GM21717 (cell line): ENCODE results near the gene ME1.
"Not testable (repeated sequence)": the region's sequence is repeated elsewhere in the genome, so short reads cannot be mapped to it uniquely, and the experiment has no call there.

ENCODE experiments used
- ATAC-seq: cut with Tn5 transposase; IDR thresholded peaks from one replicate; pipeline ENCODE4 v1.9.1; 2021; ENCODE audit warnings: mild to moderate bottlenecking, moderate library complexity; ENCODE audit not compliant: unreplicated experiment

The ME1 gene

DNA sequence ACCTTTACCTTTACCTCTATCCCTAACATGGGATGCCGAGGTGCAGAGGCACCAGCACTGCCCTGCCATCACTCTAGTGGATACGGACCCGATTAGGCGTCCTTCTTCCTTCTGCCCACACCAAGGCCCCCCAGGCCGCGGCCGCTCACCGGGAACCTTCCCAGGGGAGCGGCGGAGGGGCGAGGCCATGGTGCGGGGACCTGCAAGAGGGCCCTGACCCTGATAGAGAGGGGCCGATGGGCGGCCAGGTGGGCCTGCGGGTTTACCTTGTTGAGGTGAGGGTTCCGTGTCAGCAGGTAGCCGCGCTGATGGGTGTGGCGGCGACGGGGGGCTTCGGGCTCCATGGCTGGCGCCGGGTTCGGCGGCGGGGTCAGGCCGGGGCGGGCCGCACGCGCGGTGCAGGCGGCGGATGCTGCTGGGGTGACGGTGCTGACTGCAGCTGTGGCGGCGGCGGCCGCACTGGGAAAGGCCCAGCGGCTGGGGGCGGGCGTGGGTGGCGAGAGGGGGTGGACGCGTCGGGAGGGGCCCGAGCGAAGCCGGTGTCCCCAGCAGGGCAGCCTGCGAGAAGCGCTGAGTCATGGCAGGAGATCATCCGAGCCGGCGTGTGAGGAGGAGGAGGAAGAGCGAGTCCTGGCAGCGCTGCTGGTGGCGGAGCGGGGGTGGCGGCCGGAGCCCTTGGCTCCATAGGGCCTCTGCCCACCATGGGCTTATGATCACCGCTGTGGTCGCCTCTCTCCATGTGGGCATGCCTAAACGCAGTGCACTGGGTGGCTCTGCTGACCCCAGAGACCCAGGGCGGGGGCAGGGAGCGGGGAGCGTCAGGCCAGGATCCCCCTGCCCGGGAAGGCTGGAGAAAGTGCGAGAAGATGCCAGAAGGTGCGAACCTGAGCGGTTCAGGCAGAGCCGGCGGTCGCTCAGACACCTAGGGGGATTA lies at the start of gene ME1:
ME1 (minus strand) TSS at position 441 of the 934 bp plus-strand sequence; CDS start at position 344, 97 bp downstream.
- peak; percentile 65 for ATAC-seq

DNA sequence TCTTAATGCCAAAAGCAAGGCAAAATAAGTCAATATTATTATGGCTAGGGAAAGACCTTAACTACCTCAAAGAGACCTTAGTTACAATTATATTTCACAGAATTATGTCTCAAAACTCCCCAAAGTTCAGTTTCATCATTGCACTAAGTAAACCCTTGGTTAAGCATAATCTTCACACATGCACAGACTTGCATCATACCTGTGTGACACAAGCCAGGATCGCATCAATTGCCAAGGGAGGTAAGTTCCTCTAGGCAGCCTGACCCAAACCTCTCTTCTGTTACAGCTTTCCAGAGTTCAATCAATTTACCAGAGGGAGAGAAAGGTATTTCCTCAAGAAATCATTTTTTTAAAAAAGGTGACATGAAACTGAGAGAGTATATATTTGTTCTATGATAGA lies 49.6 kb upstream of the ME1 start:
- no peak for ATAC-seq

DNA sequence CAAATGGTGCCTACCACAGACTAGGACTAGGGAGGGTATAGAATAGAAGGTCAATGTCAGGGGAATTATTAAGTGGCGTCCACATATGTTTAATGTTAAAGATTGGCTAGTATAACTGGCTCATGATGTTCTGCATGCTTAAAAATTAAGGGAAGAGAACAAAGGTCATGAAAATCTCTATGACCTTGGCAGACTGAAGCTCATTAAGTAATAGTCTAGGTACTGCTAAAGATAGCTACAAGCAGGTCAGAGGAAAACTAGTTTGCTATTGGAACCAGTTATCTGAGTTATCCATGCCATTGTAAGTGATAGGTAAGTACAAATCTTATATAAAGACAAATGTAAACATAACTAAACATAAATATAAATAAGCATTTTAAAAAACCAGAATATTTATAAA lies 48.5 kb upstream of the ME1 start:
- ATAC-seq: no peak

DNA sequence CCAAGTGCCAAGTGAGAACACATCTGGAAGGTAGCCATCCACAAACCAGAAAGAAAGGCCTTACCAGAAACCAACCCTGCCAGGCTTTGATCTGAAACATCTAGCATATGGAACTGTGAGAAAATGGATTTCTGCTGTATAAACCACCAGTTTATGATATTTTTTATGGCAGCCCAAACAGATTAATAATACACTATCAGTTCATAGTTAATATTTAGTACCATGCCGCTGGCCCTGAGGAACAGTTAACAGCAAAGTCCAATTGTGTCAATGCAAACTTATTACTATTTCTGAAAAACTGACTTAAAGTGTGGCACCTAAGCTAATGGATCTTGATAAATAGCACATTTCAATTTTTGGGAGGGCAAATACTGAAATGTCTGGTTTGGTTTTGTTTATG lies 46.1 kb upstream of the ME1 start:
- no peak for ATAC-seq

GRCh38 chr6:83474309-83474708 lies 43.5 kb upstream of the ME1 start:
- no peak for ATAC-seq

- no peak for ATAC-seq
Measured at GRCh38 chr6:83472767-83473166, 41.9 kb upstream of the ME1 start.

DNA sequence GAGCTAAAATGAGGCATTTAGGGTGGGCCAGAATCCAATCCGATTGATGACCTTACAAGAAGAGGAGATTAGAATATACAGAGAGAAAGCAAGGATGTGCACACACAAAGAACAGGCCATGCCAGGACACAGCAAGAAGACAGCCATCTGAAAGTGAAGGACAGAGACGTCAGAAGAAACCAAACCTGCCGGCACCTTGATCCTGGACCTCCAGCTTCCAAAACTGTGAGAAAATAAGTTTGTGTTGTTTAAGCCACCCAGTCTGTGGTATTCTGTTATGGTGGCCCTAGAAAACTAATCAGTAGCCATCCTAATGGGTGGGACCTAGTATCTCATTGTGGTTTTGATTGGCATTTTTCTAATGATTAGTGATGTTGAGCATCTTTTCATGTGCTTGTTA lies 39.7 kb upstream of the ME1 start:
- ATAC-seq: no peak

DNA sequence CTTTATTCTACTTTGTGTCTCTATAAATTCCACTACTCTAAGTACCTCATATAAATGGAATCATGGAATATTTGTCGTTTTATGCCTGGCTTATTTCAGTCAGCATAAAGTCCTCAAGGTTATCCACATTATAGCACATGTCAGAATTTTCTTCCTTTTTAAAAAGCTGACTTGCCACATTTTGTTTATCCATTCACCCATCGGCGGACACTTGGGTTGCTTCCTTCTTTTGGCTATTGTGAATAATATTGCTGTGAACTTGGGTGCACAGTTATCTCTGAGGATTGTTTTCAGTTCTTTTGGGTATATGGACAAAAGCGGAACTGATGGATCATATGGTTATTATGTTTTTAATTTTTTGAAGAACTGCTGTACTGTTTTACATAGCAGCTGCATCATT lies 39.1 kb upstream of the ME1 start:
- ATAC-seq: no peak

DNA sequence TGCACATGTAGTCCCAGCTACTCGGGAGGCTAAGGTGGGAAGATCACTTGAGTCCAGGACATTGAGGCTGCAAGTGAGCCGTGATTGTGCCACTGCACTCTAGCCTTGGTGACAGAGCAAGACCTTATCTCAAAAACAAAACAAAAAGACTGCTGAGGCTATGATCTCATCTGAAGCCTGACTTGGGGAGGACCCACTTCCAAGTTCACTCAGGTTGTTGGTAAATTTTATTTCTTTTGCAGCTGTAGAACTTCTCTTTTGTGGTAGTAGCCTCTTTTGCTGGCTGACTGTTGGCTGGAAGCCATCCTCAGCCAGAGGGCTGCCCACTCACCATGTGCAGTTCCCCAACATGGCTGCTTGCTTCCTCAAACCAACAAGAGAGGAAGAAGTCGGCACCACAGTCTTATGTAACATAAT lies 36.8 kb upstream of the ME1 start:
- no peak for ATAC-seq

GRCh38 chr6:83466328-83466727 lies 35.5 kb upstream of the ME1 start:
- no peak for ATAC-seq

DNA sequence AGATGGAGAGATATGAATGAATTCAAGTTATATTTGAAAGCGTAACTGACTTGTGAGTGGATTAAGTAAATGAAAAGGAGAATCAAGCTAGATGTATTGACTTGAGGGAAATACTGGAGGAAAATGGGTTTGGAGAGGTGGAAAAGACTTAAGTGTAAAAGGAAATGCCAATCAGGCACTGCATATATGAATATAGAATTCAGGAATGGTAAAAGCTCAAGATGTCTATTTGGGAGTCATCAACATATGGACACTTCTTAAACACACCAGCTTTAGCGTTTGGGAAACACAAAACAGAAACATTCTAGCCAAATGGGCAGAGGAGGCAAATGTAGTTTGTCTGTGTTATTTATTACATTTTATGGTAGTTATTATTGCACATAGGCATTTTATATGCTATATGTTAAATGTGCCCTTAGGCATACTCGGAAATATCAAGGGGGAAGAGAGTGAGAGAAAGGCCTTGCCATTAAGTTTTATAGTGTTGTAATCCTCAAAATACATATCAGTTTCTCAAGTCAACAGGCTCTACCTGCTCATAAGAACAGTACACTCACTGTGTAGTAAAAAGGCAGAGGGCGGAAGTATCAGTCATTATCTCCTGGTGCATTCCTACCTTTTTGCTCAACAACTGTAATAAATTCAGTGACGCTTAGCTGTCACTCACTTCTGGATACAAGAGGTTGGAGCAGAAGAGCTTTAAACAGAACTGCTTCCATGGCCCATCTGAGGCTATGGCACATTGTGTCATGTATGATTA lies 33.7 kb upstream of the ME1 start:
- no peak for ATAC-seq

DNA sequence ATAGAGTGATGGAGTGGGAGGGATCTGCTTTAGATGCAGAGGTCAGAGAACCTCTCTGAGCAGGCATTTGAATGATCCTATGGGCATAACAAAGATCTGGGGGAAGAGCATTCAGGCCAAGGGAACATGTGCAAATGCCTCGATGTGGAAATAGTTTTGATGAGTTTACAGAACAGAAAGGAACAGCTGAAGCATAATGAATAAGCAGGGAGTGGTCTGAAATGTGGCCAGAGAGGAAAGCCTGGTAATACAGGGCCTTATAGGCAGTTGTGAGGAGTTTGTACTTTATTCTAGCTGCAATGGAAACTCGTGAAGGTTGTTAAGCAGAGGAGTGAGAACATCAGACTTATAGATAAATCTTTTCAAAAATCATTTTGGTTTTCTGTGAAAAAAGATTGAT lies 33.0 kb upstream of the ME1 start:
- no peak for ATAC-seq

- ATAC-seq: no peak
Measured at GRCh38 chr6:83462524-83462923, 31.7 kb upstream of the ME1 start.

DNA sequence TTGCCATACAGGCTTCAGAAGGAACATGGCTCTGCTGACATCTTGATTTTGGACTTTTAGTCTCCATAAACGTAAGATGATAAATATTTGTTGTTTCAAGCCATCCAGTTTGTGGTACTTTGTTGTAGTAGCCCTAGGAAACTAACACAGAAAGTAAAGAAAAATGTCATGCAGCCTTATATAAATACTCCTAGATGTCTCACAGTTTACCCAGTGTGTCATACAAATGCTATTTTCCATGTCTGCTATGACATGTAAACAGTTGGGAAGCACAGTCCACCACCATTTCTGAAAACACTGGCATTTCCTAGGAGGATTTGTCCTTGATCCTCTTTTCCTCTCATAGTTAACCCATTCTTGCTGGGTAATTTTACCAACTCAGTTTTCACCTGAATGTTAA lies 30.6 kb upstream of the ME1 start:
- ATAC-seq: no peak

DNA sequence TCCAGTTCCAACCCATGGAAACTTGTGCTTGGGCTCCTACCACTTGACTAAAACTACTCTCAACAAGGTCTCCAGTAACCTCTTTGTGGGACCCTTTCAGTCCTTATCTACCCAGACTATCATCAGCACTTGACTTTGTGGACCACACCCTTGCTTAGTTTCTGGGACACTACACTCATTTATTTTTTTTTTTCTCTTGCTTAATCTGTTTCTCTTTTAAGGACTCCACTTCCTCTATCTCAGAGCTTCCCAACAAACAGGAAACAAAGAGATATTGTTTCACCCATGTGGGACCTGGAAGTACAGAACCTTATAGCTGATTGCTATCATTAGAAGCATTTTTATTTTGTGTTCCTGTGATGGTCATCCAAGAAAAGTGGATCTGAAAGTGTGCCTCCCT lies 28.8 kb upstream of the ME1 start:
- ATAC-seq: no peak

DNA sequence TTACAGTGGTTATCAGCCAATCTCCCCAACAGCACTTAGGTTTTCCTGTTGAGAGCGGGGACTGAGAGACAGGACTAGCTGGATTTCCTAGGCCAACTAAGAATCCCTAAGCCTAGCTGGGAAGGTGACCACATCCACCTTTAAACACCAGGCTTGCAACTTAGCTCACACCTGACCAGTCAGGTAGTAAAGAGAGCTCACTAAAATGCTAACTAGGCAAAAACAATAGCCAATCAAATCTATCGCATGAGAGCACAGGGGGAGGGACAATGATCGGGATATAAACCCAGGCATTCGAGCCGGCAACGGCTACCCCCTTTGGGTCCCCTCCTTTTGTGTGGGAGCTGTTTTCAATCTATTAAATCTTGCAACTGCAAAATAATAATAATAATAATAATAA lies 19.2 kb upstream of the ME1 start:
- not testable (repeated sequence) for ATAC-seq

DNA sequence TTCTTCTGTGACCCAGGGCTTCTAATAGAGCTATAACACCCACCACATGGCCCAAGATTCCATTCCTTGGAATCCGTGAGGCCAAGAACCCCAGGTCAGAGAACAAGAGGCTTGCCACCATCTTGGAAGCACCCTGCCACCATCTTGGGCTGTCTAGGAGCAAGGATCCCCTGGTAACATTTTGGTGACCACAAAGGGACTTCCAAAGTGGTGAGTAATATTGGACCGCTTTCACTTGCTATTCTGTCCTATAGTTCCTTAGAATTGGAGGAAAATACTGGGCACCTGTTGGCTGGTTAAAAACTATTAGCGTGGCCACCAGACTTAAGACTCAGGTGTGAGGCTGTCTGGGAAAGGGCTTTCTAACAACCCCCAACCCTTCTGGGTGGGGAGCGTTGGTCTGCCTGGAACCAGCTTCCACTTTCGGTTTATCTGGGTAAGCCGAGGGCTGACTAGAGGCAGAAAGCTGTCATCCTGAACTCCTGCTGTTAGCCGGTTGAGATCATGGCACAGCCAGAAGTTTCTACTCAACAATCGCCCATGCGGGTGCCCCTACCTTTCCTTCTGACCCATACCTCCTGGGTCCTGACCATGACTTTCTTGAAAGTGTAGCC lies 13.3 kb upstream of the ME1 start:
- ATAC-seq: not testable (repeated sequence)

- ATAC-seq: no peak
Measured at GRCh38 chr6:83443516-83443915, 12.7 kb upstream of the ME1 start.

DNA sequence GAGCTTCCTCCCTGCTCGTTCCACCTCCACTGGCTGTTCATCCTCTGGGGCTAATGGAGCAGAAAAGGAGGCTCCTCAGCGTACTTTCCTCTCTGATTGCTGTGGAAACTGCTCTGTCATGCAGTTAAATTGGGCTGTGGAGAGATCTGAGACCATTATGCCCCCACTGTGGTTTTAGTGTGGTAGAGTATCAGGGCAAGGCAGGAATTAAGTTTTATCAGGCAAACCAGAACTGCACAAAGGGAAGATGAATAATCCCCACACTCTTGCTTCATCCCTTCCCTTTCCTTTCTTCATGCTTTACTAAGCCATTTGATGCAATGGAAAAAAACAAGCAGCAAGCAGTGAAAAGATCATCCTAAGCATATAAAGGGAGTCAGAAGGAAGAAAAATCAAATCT lies 11.9 kb upstream of the ME1 start:
- no peak for ATAC-seq

DNA sequence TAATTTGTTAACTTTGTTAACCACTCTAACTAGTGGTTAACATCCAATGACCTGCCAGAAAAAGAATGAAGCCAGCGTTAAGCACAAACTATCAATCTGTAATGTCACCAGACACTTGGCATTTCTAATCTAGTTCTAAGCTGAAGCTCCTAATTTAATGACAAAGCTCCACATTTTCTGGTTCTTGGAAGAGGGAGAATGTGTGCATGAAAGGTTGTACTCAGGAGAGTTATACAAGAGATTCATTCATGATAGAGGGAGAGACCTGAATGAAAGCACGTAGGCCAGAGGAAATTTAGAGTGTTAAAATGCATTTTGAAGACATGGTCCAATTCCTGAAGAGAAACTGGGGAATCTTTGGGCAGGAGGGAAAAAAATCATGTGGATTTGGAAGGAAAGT lies 8.3 kb upstream of the ME1 start:
- ATAC-seq: no peak

DNA sequence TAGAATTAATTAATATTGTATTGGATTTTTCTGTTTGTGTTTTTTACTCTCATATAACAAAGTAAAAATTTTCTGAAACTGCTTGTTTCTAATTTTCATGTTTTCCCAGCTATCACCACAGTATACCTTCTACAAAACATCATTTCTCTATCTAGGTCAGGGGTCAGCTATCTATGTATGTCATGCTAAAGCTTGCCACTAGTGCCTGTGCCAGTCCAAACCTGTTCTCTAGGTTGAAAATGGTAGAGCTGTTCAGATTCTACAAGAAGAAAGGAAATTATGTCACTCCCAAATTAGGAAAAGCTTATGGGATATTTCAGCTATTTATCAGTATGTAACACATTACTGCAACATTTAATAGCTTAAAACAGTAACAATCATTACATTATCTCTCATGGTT lies 5.8 kb upstream of the ME1 start:
- no peak for ATAC-seq

GRCh38 chr6:83433177-83433576 lies 2.3 kb upstream of the ME1 start:
- no peak for ATAC-seq
